ENCODE data around the gene SEC14L5. TPM values are rescaled to one million over a fixed set of nuclear protein-coding genes. Genes with fewer than 3 reads are reported as not detected.
"Not testable (repeated sequence)": the region's sequence is repeated elsewhere in the genome, so short reads cannot be mapped to it uniquely, and the experiment has no call there.

The SEC14L5 gene
- polyA plus RNA-seq, 4 donors: 0.14 to 0.30 (median 0.17) TPM

- DNase-seq (ENCODE audit: low read depth in 4 of 4, low spot score in 2 of 4): no peak
These were observed 9.0 kb upstream of the SEC14L5 start for GRCh38 chr16:4948903-4949766.

- no peak for DNase-seq (ENCODE audit: low read depth in 4 of 4, low spot score in 2 of 4)
These were observed 8.1 kb upstream of the SEC14L5 start for GRCh38 chr16:4949986-4950385.

GRCh38 chr16:4951583-4951982 is 6.5 kb upstream of the SEC14L5 start:
- DNase-seq (ENCODE audit: low read depth in 4 of 4, low spot score in 2 of 4): not testable (repeated sequence)

- no peak for DNase-seq (ENCODE audit: low read depth in 4 of 4, low spot score in 2 of 4)
These were observed 3.4 kb upstream of the SEC14L5 start for GRCh38 chr16:4954714-4955113.

GRCh38 chr16:4957420-4957719 is 760 bp upstream of the SEC14L5 start:
- no peak for DNase-seq (ENCODE audit: low read depth in 4 of 4, low spot score in 2 of 4)

GRCh38 chr16:4958510-4959438 is 644 bp downstream of the SEC14L5 start:
- DNase-seq (ENCODE audit: low read depth in 4 of 4, low spot score in 2 of 4): no peak

- no peak for DNase-seq (ENCODE audit: low read depth in 4 of 4, low spot score in 2 of 4)
These were observed 2.4 kb downstream of the SEC14L5 start for GRCh38 chr16:4960579-4960978.

GRCh38 chr16:4962716-4963115 is 4.6 kb downstream of the SEC14L5 start:
- no peak for DNase-seq (ENCODE audit: low read depth in 4 of 4, low spot score in 2 of 4)

GRCh38 chr16:4963527-4963926 is 5.4 kb downstream of the SEC14L5 start:
- DNase-seq (ENCODE audit: low read depth in 4 of 4, low spot score in 2 of 4): not testable (repeated sequence)

GRCh38 chr16:4966736-4967453 is 8.8 kb downstream of the SEC14L5 start:
- no peak for DNase-seq (ENCODE audit: low read depth in 4 of 4, low spot score in 2 of 4)

GRCh38 chr16:4968278-4968677 is 10.1 kb downstream of the SEC14L5 start:
- not testable (repeated sequence) for DNase-seq (ENCODE audit: low read depth in 4 of 4, low spot score in 2 of 4)

GRCh38 chr16:4968879-4969483 is 10.9 kb downstream of the SEC14L5 start:
- no peak for DNase-seq (ENCODE audit: low read depth in 4 of 4, low spot score in 2 of 4)

- DNase-seq (ENCODE audit: low read depth in 4 of 4, low spot score in 2 of 4): no peak
These were observed 11.9 kb downstream of the SEC14L5 start for GRCh38 chr16:4970010-4970409.

GRCh38 chr16:4972938-4973587 is 14.9 kb downstream of the SEC14L5 start:
- no peak for DNase-seq (ENCODE audit: low read depth in 4 of 4, low spot score in 2 of 4)

GRCh38 chr16:4976079-4976478 is 17.9 kb downstream of the SEC14L5 start:
- DNase-seq (ENCODE audit: low read depth in 4 of 4, low spot score in 2 of 4): no peak

GRCh38 chr16:4976611-4977145 is 18.5 kb downstream of the SEC14L5 start:
- DNase-seq (ENCODE audit: low read depth in 4 of 4, low spot score in 2 of 4): no peak

GRCh38 chr16:4979164-4979563 is 21.0 kb downstream of the SEC14L5 start:
- no peak for DNase-seq (ENCODE audit: low read depth in 4 of 4, low spot score in 2 of 4)

GRCh38 chr16:4979736-4980660 is 21.9 kb downstream of the SEC14L5 start:
- DNase-seq (ENCODE audit: low read depth in 4 of 4, low spot score in 2 of 4): no peak

- no peak for DNase-seq (ENCODE audit: low read depth in 4 of 4, low spot score in 2 of 4)
These were observed 22.6 kb downstream of the SEC14L5 start for GRCh38 chr16:4980691-4981090.

Measured in left renal cortex interstitium (tissue), 4 donors.